SU-DHL-6 (cell line): ENCODE results near the gene PRDM15.

Source experiments
- CTCF ChIP-seq: fragments of 200-600 bp; sonication (generic); IDR thresholded peaks from one replicate; pipeline ENCODE4 v1.5.1; 2017; ENCODE audit warnings: antibody characterized with exemption, mild to moderate bottlenecking, low read length, moderate library complexity; ENCODE audit not compliant: insufficient read depth, poor library complexity, severe bottlenecking
- EZH2phosphoT487 ChIP-seq: fragments of 200-600 bp; sonication (generic), shearing (Covaris generic); conservative IDR thresholded peaks from 2 replicates; pipeline ENCODE4 v1.6.1; 2018; ENCODE audit warnings: mild to moderate bottlenecking, antibody characterized with exemption, low read length, moderate library complexity, mixed read lengths

- peak; percentile 47 for TF ChIP-seq CTCF
- no peak for TF ChIP-seq EZH2phosphoT487
Measured at GRCh38 chr21:41817228-41817627, 61.9 kb downstream of the PRDM15 start.
